Measurements from ENCODE around the gene MFSD2A.

Gene MFSD2A

GRCh38 chr1:39938856-39939255 is 16.1 kb upstream of the MFSD2A start:
- no peak for DNase-seq (ENCODE audit: low read depth, low spot score)
- no peak overlapping the region for H3K4me3 ChIP-seq (ENCODE audit: low read depth, low read length)
- CTCF ChIA-PET = interaction anchor here (1.5 kb wide), 1 partner anchor 94 kb away, joined by 3 read pairs; no protein-coding TSS in a partner anchor
- POLR2A ChIA-PET = no interaction called here
- no peak for TF ChIP-seq CTCF (IDR thresholded peaks at IDR 0.05; ENCODE audit: insufficient read depth, low read length, missing control alignments)

GRCh38 chr1:39940253-39940652 is 14.7 kb upstream of the MFSD2A start:
- POLR2A ChIA-PET = no interaction called here
- no peak for TF ChIP-seq CTCF (IDR thresholded peaks at IDR 0.05; ENCODE audit: insufficient read depth, low read length, missing control alignments)
- no peak for DNase-seq (ENCODE audit: low read depth, low spot score)
- CTCF ChIA-PET = interaction anchor here (1.2 to 1.8 kb wide), 3 partner anchors 12 to 33 kb away, joined by 3 to 7 read pairs (median 4); no protein-coding TSS in a partner anchor
- H3K4me3 ChIP-seq (ENCODE audit: low read depth, low read length) = no peak overlapping the region

- ChIA-PET POLR2A (no interaction called here), CTCF (interaction anchor here (1.2 to 1.8 kb wide), 2 partner anchors 11 to 22 kb away, joined by 4 to 7 read pairs; no protein-coding TSS in a partner anchor)
- no peak for TF ChIP-seq CTCF (IDR thresholded peaks at IDR 0.05; ENCODE audit: insufficient read depth, low read length, missing control alignments)
- H3K4me3 ChIP-seq (ENCODE audit: low read depth, low read length) = no peak overlapping the region
- no peak for DNase-seq (ENCODE audit: low read depth, low spot score)
Observed at GRCh38 chr1:39940980-39941871, 13.7 kb upstream of the MFSD2A start.

GRCh38 chr1:39943471-39944290 is 11.3 kb upstream of the MFSD2A start:
- DNase-seq (ENCODE audit: low read depth, low spot score) = no peak
- ChIA-PET POLR2A (no interaction called here), CTCF (interaction anchor here (1.0 to 1.9 kb wide), 4 partner anchors 18 to 41 kb away, joined by 3 to 7 read pairs (median 4); partner anchors contain the start of gene MYCL)
- no peak overlapping the region for H3K4me3 ChIP-seq (ENCODE audit: low read depth, low read length)
- no peak for TF ChIP-seq CTCF (IDR thresholded peaks at IDR 0.05; ENCODE audit: insufficient read depth, low read length, missing control alignments)

GRCh38 chr1:39944410-39945112 is 10.4 kb upstream of the MFSD2A start:
- ChIA-PET POLR2A (no interaction called here), CTCF (no interaction called here)
- no peak overlapping the region for H3K4me3 ChIP-seq (ENCODE audit: low read depth, low read length)
- DNase-seq (ENCODE audit: low read depth, low spot score) = no peak
- no peak for TF ChIP-seq CTCF (IDR thresholded peaks at IDR 0.05; ENCODE audit: insufficient read depth, low read length, missing control alignments)
